GM12872 (cell line): ENCODE data around the gene LARP1B.

Experiments used
- TF ChIP-seq, protein P1 (sequence below): IDR thresholded peaks from 3 replicates; pipeline ENCODE4 v1.5.1; 2011; ENCODE audit warnings: low read depth, mild to moderate bottlenecking, low read length, moderate library complexity; ENCODE audit not compliant: insufficient read depth

LARP1B gene

DNA sequence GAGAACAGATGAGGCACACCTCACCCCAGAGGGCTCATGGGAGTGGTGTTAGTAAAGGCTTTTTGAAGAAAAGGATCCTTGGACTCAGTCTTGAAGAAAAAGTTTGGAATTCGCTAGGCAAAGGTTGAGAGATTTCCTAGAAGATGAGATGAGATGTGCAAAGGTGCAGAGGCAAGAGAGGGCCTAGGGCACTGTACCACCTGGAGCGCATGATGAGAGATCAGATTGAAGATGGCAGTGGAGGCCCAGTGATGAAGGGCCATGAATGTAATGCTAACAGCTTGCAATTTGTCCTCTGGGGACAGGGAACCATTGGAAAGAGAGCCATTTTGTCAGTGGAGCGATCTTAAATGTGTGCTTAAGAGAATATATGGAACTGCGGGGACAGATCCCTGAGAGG is 181.5 kb downstream of the LARP1B start:
- TF ChIP-seq, protein P1, sequence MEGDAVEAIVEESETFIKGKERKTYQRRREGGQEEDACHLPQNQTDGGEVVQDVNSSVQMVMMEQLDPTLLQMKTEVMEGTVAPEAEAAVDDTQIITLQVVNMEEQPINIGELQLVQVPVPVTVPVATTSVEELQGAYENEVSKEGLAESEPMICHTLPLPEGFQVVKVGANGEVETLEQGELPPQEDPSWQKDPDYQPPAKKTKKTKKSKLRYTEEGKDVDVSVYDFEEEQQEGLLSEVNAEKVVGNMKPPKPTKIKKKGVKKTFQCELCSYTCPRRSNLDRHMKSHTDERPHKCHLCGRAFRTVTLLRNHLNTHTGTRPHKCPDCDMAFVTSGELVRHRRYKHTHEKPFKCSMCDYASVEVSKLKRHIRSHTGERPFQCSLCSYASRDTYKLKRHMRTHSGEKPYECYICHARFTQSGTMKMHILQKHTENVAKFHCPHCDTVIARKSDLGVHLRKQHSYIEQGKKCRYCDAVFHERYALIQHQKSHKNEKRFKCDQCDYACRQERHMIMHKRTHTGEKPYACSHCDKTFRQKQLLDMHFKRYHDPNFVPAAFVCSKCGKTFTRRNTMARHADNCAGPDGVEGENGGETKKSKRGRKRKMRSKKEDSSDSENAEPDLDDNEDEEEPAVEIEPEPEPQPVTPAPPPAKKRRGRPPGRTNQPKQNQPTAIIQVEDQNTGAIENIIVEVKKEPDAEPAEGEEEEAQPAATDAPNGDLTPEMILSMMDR = no peak

DNA sequence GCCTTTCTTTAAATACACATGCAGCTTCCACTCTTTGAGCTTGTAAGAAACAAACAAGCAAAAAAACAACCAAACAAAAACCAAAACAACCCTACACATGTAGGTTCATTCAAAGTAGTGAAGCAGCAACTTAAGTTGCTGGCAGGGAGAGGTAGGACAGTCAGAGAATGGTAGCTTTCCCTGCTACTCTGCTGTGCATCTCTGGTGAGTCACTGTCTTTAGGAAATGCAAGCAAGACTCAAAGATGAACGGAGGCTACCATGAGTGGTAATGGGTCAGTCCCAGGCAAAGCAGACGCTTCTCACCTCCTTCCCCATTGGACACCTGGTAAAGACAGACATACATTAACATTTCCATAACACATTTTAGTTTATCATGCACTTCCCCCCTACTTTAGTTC is 183.3 kb downstream of the LARP1B start:
- TF ChIP-seq, protein P1 = no peak

DNA sequence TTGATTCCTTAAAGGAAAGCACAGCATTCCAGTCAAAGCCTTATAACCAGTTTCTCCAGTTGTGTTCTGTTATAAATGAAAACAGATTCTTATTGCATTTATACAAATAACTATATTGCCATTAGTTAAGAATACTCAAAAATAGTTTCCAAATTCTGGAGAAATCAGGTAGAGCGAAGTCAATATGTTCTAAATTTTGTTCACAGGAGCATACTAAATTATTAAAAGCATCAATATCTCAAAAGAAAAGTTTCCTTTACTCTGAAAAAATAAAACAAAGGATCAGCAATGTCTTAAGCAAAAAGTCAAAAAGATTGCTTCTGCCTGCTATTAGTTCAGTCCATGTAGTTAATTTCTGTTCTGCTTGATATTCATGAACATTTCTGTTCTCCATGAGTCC is 186.8 kb downstream of the LARP1B start:
- TF ChIP-seq, protein P1 = no peak

DNA sequence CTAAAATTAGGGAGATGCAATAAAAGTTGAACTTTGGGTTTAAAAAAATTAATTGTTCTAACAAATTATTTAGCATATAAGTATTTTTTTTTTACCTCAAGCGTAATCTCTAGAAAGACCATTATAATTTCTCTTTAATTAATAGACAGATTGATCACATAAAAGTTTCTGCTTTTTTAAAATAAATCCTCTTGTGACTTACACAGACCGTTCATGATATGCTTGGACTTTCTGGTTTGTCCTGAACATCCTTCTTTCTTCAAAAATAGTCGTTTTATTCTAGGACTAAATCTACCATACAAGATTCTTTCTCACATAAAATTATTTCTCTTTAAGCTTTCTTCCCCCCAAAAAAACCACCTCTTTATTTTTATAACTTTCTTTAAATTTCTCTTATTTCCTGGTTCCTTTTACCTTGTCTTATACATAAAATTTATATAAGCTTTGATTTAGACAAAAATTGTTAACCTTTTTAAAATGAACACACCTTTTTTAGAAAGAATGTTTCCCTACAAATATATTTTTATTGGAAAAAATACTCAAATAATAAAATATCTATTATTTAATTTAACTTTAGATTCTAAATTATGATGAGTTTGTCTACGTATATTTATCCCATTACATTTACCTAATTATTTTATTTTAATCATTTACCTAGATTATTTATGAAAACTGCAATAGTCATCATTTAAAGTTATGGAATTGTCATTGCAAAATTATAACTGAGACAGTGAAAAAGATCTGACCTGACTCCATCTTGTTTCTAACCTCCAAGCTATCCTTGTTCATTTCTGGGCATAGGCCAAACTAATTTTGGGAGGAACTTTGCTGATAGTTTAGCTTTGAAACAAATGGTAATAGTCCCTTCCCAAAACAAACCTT is 188.9 kb downstream of the LARP1B start:
- TF ChIP-seq, protein P1 = no peak

DNA sequence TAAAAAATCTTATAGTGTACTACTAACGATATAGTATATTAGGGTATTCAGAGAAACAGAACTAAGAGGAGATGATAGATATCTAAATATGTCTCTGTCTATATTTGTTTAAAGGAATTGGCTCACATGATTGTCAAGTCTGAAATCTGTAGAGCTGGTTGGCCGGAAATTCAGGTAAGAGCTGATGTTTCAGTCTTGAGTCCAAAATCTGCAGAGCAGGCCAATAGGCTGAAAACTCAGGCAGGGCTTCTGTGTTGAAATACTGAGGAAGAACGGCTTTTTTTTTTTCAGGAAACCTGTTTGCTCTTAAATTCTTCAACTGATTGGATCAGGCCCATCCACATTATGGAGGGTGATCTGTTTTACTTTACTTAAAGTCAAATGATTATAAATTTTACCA is 194.8 kb downstream of the LARP1B start:
- TF ChIP-seq, protein P1 = no peak

DNA sequence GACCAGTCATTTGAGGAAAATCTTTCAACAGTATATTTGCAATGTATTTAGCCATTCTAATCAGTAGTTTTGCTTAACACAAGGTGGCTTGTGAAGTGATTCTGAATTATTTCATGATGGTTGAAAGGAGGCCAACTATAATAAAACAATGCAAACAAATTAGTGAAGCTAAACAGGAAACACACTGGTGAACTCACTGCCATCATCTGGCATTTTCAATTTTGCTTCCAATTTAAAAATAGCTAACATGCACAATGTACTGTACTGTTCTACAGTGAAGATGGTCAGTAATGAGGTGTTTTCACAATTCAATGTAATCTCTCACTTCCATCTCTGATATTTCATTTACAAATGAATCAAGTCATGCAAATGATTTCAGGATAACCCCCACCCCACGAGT is 195.4 kb downstream of the LARP1B start:
- TF ChIP-seq, protein P1 = no peak
